C4-2B (cell line): Measurements from ENCODE around the gene PFKL.

ENCODE experiments used
- CTCF ChIP-seq: fragments of 450-650 bp; conservative IDR thresholded peaks from 2 replicates; pipeline ENCODE4 v1.5.1; 2017; ENCODE audit warnings: mild to moderate bottlenecking
- ZFX ChIP-seq: fragments of 450-650 bp; IDR thresholded peaks from 2 replicates; pipeline ENCODE4 v1.6.1; 2017

- TF ChIP-seq CTCF: no peak
- no peak for TF ChIP-seq ZFX
These were observed 28.1 kb upstream of the PFKL start for GRCh38 chr21:44271558-44272283.
